NCI-H1105 (cell line): Measurements from ENCODE around the gene MUC4.
"Not testable (repeated sequence)": the region's sequence is repeated elsewhere in the genome, so short reads cannot be mapped to it uniquely, and the experiment has no call there.

Experiments
- DNase-seq: peaks from one replicate; lab custom pipeline; 2025; lab: John Stamatoyannopoulos, UW

MUC4 gene

DNA sequence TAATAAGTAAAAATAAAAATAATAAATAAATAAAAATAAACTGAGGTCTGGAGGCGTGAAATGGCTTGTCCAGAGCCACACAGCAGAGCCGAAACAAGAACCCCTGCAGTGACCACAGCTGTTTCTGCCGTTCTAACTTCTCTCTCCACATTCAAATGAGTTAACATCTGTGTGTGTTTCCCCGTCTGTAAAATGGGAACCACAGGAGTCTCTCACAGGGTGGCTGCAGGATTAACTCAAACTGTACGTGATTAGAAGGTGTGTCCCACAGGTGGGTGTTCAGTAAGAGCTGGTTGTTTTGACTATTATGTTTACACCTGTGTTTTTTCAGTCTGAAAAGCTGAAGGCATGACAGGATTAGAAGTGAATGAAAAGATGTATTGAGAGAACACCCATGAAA, 27.0 kb upstream of the MUC4 start:
- no peak for DNase-seq

DNA sequence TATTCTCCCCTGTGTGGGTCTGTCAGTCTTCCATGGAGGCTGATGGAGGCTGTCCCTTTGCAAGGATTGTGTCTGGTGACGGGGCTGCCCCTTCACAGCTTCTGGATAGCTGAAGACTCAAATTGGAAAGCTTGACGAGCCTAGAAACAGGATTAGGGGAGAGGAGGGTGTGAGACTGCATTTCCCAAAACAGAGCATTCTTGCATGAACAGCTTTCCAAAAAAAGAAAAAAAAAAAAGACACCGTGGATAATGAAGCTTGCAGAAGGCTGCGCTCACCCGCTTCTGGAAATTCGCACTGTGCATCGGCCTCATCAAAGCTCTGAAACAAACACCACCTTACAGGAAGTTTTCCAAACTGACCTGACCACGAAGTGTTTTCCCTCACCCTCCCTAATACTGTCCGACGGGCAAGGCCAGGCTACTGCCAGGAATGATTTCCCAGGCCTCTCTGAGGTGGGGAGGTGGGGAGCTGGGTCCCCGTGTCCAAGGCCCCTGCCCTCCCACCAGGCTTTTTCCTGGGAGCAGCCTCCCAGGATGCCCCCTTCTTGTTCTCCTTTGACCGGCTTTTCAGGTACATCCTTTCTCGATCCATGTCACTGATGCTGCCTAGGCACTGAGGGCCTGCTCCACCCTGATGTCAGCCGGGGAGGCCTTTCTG, 24.9 kb upstream of the MUC4 start:
- no peak for DNase-seq

DNA sequence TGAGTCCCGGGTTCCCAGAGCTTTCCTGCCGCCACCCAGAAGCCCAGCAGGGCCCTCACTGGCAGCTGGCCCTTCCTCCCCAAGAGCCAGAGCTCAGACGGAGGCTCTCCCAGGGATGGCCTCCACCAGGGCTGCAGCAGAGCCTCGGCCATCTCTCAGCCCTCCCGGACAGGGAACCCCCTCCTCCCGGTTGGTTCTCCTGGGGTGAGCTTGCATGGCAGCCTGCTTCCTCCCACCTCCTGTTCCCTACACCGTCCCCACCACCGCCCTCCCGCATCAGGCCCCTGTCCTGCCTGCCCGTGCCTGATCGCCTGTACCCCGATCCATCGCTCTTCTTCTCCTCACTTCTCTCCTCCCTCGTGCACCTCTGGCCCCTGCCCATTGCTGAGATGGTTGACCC, 24.1 kb upstream of the MUC4 start:
- no peak for DNase-seq

DNA sequence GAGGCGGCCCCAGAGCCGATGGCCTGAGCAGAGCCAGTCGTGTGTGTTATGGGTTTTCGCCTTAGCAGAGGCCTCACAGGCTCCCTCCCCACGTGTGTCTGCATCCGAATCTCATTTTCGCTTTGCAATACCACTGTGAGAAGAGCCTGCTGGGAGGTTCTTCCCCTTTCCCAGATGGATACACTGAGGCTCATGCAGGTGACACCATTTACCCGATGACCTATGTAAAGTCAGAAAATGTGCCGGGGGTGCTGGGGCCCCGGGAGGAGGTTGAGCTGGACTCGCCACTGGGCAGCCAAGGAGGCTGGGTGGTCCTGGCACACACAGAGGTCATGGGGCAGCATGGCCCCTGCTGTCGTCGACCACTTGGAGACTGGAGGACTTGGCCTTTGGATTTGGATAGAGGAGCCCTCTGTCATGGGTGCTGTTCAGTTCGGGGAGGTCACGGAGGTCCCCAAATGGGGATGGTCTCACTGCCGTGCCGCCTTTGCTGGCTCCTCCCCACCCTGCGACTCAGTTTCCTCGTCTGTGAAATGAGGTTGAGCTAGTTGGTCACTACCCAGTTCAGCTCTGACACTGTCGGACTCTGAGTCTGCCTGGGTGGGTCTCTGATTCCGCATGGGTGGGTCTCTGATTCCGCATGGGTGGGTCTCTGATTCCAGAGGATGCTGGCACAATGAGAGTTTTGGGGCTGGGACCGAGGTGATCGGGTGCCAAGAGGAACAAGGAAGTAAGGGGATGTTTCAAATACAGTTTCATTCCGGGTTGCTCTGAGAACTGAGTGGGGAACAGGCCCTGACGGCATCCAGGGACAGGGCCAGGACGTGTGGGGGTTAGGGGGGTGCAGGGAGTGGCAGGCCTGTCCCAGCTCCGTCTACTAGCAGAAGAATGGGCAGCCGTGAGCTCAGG, 23.2 kb upstream of the MUC4 start:
- no peak for DNase-seq

DNA sequence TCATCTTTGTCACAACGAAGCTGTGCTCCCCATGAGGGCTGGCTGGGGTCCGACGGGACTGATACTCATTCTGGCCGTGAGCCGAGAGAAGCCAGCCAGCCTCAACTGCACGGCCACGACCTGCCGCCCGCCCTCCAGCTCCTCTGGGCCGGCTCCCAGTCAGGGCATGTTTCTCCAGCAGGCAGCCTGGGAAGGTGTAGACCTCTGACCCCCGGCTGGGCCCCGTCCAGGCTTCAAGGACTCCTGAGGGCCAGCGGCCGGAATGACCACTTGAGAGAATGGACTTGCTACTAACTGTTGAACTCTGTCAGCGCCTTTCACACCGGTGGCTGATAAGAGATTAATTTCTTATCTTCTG, 18.1 kb upstream of the MUC4 start:
- DNase-seq: no peak

DNA sequence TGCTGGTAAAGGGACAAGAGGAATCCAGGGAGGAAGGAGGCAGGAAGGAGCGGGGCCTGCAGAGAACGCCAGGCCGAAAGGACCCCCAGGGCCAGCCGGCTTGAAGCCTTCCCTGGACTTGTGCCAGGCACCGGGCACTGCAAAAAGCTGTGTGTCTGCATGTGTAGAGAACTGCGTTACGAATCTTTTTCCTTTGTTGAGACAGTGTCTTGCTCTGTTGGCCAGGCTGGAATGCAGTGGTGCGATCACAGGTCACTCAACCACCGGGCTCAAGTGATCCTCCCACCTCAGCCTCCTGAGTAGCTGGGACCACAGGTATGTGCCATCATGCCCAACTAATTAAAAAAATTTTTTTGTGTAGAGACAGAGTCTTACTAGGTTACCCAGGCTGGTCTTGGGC, 17.0 kb upstream of the MUC4 start:
- no peak for DNase-seq

DNA sequence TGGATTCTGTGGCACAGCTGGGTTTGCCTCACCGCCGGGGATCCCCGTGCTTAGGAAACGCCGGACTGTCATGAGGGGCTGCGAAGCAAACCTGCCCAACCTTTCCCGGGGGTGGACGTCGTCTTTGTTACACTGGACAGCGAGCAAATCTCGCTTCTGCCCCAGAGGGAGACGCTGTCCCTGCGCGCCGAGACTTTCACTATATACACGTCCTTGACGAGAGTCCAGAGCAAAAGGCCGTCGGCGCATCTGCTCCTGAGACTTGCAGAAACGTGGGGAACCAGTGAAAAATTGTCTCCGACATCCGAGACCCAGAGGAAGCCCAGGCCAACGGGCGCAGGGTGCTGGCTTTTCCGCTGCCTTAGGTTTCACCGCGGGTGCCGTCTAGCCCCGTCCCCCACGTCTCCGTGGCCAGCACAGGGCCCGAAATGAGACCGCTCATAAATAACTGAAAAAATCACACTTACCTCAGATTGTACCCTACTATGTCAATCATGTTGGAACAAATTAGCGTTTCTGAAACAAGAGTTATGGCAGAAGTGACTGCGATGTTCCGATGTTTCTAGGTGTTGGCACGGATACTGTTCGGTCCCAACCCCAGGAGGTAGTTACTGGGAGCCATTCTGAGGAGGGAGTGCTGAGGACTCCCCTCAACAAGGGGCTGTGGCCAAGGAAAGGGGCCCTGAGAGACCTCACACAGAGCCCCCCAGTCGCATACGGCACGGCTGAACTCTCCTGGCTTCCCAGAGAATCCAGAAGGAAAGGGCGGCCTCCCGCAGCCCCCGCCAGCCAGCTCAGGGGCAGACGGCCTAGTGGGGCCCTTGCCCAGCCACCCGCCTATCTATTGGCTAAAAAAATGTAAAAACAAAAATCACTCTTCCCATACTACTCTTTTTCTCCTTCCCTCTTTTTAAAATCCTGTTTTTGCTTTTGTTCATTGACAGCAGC, 14.4 kb upstream of the MUC4 start:
- no peak for DNase-seq

DNA sequence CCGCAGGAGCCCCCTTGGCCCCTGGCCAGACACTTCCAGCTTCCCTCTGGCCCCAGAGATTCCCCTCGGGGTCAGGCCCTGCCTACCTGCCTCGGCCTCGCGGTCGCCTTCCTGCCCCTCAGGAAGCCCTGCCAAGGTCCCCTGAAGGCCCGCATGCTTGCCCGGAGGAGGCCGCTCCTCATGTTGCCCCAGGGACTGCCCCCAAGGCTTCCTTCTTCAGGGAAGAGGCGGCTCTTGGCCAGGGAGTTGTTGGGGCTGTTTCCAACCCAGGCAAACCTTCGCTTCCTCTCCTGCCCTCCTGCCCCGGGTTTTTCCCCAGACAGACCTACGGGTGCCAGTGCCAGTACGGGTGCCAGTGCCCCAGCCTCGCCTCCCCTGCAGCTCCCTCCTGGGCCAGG, 13.5 kb upstream of the MUC4 start:
- DNase-seq: no peak

DNA sequence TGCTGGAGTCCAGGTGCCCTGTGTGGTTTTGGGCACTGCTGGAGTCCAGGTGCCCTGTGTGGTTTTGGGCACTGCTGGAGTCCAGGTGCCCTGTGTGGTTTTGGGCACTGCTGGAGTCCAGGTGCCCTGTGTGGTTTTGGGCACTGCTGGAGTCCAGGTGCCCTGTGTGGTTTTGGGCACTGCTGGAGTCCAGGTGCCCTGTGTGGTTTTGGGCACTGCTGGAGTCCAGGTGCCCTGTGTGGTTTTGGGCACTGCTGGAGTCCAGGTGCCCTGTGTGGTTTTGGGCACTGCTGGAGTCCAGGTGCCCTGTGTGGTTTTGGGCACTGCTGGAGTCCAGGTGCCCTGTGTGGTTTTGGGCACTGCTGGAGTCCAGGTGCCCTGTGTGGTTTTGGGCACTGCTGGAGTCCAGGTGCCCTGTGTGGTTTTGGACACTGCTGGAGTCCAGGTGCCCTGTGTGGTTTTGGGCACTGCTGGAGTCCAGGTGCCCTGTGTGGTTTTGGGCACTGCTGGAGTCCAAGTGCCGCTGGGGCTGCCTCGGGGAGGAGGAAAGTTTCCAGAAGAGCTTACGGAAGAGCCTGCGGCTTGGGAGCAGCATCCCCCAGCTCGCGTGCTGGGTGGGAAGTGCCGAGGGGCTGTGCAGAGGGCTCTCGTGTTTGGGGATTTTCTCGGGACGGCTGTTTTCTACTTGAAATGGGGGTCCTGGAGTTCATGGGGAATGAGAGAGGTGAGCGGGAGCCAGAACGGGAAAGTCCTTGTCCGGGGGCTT, 12.9 kb upstream of the MUC4 start:
- not testable (repeated sequence) for DNase-seq

DNA sequence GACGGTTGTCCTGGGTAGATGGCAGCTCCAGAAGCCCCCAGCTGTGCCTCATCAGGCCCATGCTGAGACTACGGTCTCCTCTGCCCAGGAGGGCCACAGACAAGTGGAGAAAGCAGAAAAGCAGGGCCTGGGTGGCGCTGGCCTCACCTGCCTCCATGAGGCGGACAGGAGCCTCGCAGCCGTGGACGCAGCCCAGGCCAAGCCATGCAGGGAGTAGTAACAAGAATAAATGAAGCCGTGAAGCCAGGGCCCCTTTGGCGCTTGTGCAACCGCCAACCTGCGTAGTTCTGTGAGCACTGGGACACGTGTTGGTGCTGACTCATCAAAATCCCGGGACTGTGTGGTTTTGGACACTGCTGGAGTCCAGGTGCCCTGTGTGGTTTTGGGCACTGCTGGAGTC, 12.3 kb upstream of the MUC4 start:
- DNase-seq: no peak

DNA sequence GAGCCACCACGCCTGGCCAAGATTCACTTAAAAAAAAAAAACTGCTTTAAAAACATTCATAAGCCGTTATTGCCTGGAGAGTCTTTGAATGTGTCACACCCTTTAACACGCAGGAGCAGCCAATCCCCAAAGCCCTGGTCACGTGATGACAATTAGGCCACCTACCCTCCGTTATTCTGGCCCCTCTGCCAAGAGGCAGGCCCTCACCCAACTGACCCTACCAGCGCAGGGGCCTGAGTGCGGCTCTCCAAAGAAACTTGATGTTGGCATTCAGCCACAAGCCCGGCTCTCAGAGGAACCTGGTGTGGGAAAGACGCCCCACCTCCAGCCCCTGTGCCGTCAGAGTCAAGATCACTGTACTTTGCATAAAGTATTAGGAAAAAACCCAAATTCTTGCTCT, 11.6 kb upstream of the MUC4 start:
- DNase-seq: no peak

DNA sequence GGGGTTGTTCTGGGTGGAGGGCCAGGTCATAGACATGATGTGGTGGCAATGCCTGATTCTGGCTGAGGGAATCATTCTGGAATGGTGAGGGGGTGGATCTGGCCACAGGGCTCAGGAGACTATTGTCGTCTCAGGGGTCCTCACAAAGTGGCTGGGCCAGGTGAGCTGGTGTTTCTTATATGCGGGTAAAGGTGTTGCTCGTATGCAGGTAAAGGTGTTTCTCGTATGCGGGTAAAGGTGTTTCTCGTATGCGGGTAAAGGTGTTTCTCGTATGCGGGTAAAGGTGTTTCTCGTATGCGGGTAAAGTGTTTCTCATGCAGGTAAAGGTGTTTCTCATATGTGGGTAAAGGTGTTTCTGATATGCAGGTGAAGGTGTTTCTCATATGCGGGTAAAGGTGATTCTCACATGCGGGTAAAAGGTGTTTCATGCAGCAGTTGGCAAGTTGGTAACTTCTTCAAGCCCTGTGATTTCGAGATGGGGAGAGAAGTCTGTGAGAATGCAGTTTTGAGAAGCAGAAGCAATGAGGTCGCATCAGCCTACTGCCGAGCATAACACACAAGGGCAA, 10.5 kb upstream of the MUC4 start:
- no peak for DNase-seq

DNA sequence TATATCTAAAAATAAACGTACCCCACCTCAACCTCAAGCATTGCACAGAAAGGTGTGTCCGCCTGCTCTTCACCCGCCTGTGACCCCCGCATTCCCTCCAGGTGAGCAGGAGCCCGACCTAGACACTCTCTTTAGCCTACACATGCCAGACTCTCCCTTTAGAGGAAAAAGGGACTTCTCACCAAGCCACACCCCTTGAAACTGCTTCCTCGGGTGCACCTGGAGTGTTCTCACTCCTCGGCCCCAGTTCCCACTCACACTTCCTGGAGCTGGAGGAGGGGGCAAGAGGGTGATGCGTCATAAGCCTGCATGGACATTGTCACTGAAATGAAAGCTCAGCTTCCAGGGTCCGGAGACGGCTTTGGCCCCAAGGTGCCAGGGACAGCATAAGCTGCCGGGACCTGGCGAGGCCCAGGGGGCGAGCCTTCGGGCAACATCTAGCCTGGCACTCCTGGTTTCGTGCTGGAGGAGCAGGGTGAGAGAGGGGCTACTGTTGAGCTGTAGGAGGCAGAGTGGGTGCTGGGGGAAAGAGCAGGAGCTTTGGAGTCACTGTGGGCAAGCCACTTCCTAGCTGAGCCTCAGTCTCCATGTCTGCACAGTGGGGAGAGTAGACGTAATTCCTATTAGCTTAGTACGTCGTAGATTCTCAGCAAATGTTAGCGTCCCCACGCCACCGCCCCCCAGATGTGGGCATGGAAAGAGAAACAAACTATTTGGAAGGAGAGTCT, 9.8 kb upstream of the MUC4 start:
- no peak for DNase-seq

DNA sequence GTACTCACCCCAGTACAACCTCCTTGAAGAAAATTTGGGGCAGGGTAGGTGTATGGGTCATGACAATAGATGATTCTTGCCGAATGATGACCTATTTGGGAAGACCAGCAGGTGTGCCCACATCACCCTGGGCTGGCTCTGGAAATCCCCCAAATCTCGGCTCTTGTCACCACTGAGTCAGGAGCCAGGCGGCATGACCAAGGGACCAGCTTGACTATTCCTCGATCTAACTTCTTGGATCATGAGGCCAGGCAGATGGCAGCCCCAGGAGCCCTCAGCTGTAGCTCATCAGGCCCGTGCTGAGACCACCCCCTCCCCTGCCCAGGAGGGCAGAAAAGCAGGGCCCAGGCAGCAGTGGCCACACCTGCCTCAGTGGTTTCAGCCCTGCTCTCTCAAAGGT, 9.2 kb upstream of the MUC4 start:
- DNase-seq: no peak

DNA sequence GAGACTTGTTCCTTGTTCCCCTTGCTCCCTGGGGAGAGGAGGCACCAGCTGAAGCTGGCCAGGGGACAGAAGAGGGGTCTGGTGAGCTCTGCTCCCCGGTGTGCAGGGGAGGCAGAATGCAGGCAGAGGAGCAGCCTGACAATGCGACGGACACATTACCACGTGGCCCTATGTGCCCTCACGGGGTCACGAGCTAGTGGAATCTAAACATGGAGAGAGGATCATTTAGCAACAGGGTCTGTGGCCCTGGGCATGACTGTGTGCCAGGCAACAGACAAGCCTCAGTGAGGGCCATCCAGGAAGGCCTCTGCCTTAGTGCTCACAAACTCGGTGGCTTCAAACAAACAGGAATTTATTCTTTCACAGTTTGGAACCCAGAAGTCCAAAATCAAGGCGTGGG, 8.5 kb upstream of the MUC4 start:
- DNase-seq: no peak

DNA sequence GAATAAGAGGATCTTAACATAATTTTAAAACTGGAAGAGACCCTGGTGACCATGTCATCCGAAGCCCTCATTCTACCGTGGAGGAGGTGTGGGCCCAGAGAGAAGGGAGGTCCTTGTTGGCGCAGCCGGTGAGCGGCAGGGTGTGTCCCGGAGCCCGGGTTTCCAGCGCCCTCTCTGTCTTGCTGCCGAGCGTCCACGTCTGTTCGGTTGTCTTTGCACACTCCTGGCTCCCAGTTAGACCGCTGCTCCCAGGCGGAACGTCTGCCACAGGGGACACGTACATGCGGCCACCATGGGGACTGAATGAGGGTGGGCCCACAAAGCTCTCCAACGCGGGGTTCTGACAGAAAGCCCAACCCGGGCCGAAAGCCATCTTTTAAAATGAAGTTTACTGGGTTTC, 6.6 kb upstream of the MUC4 start:
- no peak for DNase-seq

DNA sequence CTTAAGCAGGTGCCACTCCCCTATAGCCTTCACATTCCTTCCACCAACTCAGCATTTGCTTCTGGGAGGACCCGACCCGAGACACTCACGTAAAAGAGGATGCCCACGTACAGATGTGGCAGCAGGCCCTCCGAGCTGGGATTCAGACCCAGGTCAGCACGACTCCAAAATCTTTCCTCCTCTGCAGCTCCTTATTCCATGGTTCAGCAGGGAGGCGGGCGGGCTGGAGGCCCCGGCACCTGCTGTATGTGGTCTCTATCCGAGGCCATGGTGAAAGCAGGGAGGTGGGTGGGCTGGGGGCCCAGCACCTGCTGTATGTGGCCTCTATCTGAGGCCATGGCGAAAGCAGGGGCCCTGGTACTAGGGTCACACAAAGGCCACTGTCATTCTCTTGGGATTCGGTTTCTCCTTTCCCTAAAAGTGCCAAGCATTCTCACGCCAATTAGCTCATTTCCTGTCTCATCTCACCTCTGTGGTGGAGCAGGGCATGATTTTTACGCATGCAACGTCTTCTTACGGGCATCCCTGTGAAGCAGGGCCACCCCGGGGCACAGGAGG, 5.9 kb upstream of the MUC4 start:
- no peak for DNase-seq

DNA sequence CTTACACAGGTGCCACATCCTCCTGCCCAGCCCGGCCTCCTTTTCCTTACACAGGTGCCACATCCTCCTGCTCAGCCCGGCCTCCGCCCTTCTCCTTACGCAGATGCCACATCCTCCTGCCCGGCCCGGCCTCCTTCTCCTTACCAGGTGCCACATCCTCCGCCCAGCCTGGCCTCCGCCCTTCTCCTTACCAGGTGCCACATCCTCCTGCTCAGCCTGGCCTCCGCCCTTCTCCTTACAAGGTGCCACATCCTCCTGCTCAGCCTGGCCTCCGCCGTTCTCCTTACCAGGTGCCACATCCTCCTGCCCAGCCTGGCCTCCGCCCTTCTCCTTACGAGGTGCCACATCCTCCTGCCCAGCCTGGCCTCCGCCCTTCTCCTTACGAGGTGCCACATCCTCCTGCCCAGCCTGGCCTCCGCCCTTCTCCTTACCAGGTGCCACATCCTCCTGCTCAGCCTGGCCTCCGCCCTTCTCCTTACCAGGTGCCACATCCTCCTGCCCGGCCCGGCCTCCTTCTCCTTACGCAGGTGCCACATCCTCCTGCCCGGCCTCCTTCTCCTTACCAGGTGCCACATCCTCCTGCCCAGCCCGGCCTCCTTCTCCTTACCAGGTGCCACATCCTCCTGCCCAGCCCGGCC, 4.7 kb upstream of the MUC4 start:
- DNase-seq: not testable (repeated sequence)

DNA sequence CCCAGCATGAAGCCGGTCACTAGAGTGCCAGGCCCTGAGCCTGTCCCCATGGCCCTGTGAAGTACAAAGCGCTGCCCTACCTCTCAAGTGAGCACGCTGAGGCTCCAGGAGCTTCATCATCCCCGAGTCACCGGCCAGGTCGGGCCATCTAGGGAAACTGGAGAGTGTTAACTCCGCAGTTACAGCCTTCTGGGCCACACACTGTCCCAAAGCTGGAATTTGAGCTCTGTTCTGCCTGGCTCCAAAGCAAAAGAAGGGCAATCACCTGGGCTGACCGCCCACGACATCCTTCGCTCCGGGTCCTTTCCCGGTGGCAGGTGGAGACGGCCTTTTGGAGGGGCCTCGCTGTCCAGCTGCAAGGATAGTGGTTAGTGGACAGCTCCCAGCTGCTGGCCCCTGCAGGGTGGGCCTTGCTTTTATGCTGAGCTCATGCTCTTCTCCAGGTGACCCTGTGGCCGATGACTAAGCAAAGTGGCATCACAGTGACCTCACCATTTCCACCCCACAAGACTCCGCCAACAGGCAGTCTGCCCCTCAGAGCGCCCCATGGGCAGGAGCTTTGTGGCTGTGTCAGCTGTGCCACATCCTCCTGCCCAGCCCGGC, 3.5 kb upstream of the MUC4 start:
- DNase-seq: no peak
